ENCODE measurements around the gene HHIPL1. TPM values are rescaled to one million over a fixed set of nuclear protein-coding genes. Genes with fewer than 3 reads are reported as not detected.
A peak's percentile ranks its signal among the peaks of the same experiment; 100 is the strongest.

Gene HHIPL1
- total RNA-seq, 1 donor from 2014 or later: 0.86 TPM

DNA sequence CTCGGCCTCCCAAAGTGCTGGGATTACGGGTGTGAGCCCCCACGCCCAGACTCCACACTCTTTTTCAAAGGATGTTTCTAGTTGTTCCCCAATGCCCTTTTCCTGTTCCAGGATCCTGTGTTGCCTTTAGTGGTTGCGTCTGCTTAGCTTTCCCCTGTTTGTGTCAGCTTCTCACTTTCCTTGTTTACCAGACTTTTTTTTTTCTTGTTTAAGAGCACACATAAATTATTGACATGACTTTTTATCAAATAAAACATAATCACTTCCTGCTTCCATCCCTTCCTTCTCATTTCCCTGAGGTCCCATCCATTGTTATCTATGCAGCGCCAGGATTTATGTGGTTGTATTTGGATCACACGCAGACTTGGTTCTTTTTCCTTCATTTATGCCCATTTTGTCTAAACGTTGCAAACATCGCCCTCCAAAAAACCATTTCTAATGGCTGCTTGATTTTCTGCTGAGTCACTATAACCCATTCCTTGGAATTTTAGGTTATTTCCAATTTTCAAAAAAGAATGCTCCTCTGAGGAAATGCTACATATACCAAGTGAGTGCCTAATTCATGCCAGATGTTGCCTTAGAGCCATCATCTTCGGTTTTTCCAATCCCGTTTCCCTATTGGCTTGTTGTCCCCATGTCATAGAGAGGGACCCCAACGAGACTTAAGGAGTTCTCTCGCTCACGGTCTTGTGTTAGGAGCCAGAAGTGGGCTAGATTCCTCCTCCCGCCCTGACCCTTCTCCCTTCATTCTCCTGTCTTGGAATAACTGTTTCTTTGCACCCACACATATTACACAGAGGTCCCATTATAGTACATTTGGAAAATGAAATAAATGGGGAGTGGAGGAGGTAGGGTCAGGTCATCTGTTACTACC, 25.7 kb downstream of the HHIPL1 start:
- Histone ChIP-seq H4K20me1 (ENCODE audit: insufficient read depth, low read length) (no peaks in the 10 kb centered on the region), H3K36me3 (ENCODE audit: insufficient read depth, low read length) (no peaks in the 10 kb centered on the region), H3K27ac (ENCODE audit: low read depth, low read length) (no peak overlapping the region), H3K4me1 (ENCODE audit: insufficient read depth, low read length) (peaks cover 22% of the 10 kb centered on the region), H3K79me2 (ENCODE audit: insufficient read depth, low read length) (no peaks in the 10 kb centered on the region), H3K9me3 (ENCODE audit: insufficient read depth, low read depth, low read length) (no peaks in the 10 kb centered on the region), H3K9ac (ENCODE audit: low read length) (no peak overlapping the region), H3K4me3 (ENCODE audit: insufficient read depth, low read depth, low read length) (no peak overlapping the region), H3K4me2 (ENCODE audit: low read length) (peak overlapping the region; percentile 21), H3K27me3 (ENCODE audit: insufficient read depth, low read length) (no peaks in the 10 kb centered on the region), H2AFZ (ENCODE audit: low read depth, low read length) (peak overlapping the region; percentile 64)
- H3K9me3 Mint-ChIP-seq (ENCODE audit: unreplicated experiment): no peaks in the 10 kb centered on the region
- H3K27ac Mint-ChIP-seq (ENCODE audit: unreplicated experiment): peak overlapping the region; percentile 67
- peaks cover 9% of the 10 kb centered on the region for H3K4me1 Mint-ChIP-seq (ENCODE audit: low read depth, unreplicated experiment)
- H3K4me3 Mint-ChIP-seq (ENCODE audit: unreplicated experiment): no peak overlapping the region
- TF ChIP-seq EZH2 (IDR thresholded peaks at IDR 0.05; ENCODE audit: insufficient read depth, low read length): no peak
- TF ChIP-seq, protein P1, sequence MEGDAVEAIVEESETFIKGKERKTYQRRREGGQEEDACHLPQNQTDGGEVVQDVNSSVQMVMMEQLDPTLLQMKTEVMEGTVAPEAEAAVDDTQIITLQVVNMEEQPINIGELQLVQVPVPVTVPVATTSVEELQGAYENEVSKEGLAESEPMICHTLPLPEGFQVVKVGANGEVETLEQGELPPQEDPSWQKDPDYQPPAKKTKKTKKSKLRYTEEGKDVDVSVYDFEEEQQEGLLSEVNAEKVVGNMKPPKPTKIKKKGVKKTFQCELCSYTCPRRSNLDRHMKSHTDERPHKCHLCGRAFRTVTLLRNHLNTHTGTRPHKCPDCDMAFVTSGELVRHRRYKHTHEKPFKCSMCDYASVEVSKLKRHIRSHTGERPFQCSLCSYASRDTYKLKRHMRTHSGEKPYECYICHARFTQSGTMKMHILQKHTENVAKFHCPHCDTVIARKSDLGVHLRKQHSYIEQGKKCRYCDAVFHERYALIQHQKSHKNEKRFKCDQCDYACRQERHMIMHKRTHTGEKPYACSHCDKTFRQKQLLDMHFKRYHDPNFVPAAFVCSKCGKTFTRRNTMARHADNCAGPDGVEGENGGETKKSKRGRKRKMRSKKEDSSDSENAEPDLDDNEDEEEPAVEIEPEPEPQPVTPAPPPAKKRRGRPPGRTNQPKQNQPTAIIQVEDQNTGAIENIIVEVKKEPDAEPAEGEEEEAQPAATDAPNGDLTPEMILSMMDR (IDR thresholded peaks at IDR 0.05; ENCODE audit: insufficient read depth, low read depth, low read length): no peak
- DNase-seq (ENCODE audit: low read depth) (peak; percentile 51), FAIRE-seq (no peak)
- H3K27me3 Mint-ChIP-seq (ENCODE audit: low read depth, unreplicated experiment): peaks cover 30% of the 10 kb centered on the region
- peaks cover 2% of the 10 kb centered on the region for H3K36me3 Mint-ChIP-seq (ENCODE audit: low read depth, unreplicated experiment)

GRCh38 chr14:99671235-99672224, 26.6 kb downstream of the HHIPL1 start:
- no peak overlapping the region for H3K27ac ChIP-seq (ENCODE audit: low read depth, low read length)
- Mint-ChIP-seq H3K27me3 (ENCODE audit: low read depth, unreplicated experiment) (peaks cover 30% of the 10 kb centered on the region), H3K4me3 (ENCODE audit: unreplicated experiment) (no peak overlapping the region), H3K36me3 (ENCODE audit: low read depth, unreplicated experiment) (peaks cover 2% of the 10 kb centered on the region), H3K4me1 (ENCODE audit: low read depth, unreplicated experiment) (peaks cover 9% of the 10 kb centered on the region), H3K9me3 (ENCODE audit: unreplicated experiment) (peaks cover 2% of the 10 kb centered on the region), H3K27ac (ENCODE audit: unreplicated experiment) (no peak overlapping the region)
- no peaks in the 10 kb centered on the region for H3K79me2 ChIP-seq (ENCODE audit: insufficient read depth, low read length)
- no peak overlapping the region for H3K4me3 ChIP-seq (ENCODE audit: insufficient read depth, low read depth, low read length)
- peaks cover 22% of the 10 kb centered on the region for H3K4me1 ChIP-seq (ENCODE audit: insufficient read depth, low read length)
- H3K9me3 ChIP-seq (ENCODE audit: insufficient read depth, low read depth, low read length): no peaks in the 10 kb centered on the region
- no peaks in the 10 kb centered on the region for H4K20me1 ChIP-seq (ENCODE audit: insufficient read depth, low read length)
- H3K9ac ChIP-seq (ENCODE audit: low read length): peak overlapping the region; percentile 41
- H3K4me2 ChIP-seq (ENCODE audit: low read length): peak overlapping the region; percentile 21
- H3K36me3 ChIP-seq (ENCODE audit: insufficient read depth, low read length): no peaks in the 10 kb centered on the region
- H2AFZ ChIP-seq (ENCODE audit: low read depth, low read length): peak overlapping the region; percentile 64
- FAIRE-seq (no peak), DNase-seq (ENCODE audit: low read depth) (no peak)
- no peak for TF ChIP-seq EZH2 (IDR thresholded peaks at IDR 0.05; ENCODE audit: insufficient read depth, low read length)
- TF ChIP-seq, protein P1 (IDR thresholded peaks at IDR 0.05; ENCODE audit: insufficient read depth, low read depth, low read length): no peak
- no peaks in the 10 kb centered on the region for H3K27me3 ChIP-seq (ENCODE audit: insufficient read depth, low read length)
